Measurements from ENCODE around the gene INS. TPM values are rescaled to one million over a fixed set of nuclear protein-coding genes. Genes with fewer than 3 reads are reported as not detected.

Gene INS
- total RNA-seq, 1 experiment from 2014 or later: not detected

DNA sequence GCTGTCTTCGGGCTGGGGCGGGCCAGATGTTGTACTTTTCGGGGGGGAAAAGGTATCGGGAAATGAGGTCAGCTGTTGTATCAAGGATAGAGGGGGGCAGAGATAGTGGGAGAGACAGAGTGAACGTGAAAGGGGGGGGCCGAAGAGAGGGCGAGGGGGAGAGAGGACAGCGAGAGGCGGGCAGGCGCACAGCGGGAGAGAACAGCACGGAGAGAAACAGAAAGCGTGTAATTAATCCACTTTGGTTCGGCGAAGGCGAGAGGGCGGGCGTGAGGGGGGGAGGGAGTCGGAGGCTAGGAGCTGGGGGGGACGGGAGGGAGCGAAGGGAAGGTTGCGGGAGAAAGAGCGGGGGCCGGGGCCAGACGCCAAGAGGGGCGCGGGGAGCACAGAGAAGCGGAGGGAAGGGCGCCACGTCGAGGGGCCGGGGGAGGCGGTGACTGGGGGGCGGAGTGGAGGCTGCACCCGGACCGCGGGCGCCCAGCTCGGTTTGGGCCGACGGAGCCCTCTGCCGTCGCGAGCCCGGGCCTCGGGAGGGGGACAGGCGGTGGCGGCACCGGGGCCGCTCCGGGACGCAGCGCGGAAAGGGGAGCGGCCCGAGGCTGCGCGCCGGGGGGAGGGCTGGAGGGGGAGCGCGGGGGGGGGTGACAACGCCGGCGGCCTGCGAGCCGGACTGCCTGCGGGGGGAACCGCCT lies 22.4 kb downstream of the INS start:
- Histone ChIP-seq H3K18ac (ENCODE audit: insufficient read length, low read depth, low read length) (no peak overlapping the region), H3K9me3 (ENCODE audit: control insufficient read depth, low read depth, low read length) (no peaks in the 10 kb centered on the region), H4K20me1 (ENCODE audit: control insufficient read depth, insufficient read depth, insufficient read length) (peaks cover 2% of the 10 kb centered on the region), H3K4ac (ENCODE audit: low read depth, low read length) (no peak overlapping the region), H3K79me1 (ENCODE audit: insufficient read depth, low read depth, low read length, poor library complexity, severe bottlenecking) (no peaks in the 10 kb centered on the region), H2AK5ac (ENCODE audit: insufficient read length, low read length) (no peak overlapping the region), H3K23ac (ENCODE audit: insufficient read length, low read depth, low read length) (no peak overlapping the region), H2BK12ac (ENCODE audit: insufficient read length, low read depth, low read length) (no peak overlapping the region), H3T11ph (ENCODE audit: low read length) (no peak overlapping the region), H4K8ac (replicated peaks; ENCODE audit: insufficient read length, low read depth, low read length) (no peak overlapping the region), H2BK15ac (ENCODE audit: low read depth, low read length) (no peak overlapping the region), H2AFZ (ENCODE audit: low read length) (no peak overlapping the region), H3K27ac (ENCODE audit: insufficient read length, low read depth, low read length) (no peak overlapping the region), H3K4me2 (ENCODE audit: insufficient read depth, insufficient read length, low read length) (no peak overlapping the region), H4K91ac (ENCODE audit: insufficient read length, low read depth, low read length) (no peak overlapping the region), H3K79me2 (ENCODE audit: insufficient read depth, low read length) (no peaks in the 10 kb centered on the region), H2BK5ac (ENCODE audit: insufficient read length, low read length) (no peak overlapping the region), H3K9ac (ENCODE audit: extremely low read depth, insufficient read length, low read length) (no peak overlapping the region), H2BK120ac (ENCODE audit: low read depth, low read length, poor library complexity, severe bottlenecking) (no peak overlapping the region), H4K5ac (ENCODE audit: insufficient read length, low read depth, low read length) (no peak overlapping the region), H3K4me1 (ENCODE audit: insufficient read depth, low read length) (no peaks in the 10 kb centered on the region), H3K27me3 (ENCODE audit: insufficient read depth, low read length) (peaks cover 54% of the 10 kb centered on the region), H3K14ac (ENCODE audit: insufficient read depth, low read length) (no peak overlapping the region), H2BK20ac (ENCODE audit: low read depth, low read length, poor library complexity, severe bottlenecking) (no peak overlapping the region), H3K23me2 (ENCODE audit: insufficient read length, low read depth, low read length, poor library complexity, severe bottlenecking) (peaks cover 14% of the 10 kb centered on the region), H3K56ac (ENCODE audit: insufficient read length, low read depth, low read length) (no peak overlapping the region)
- WGBS (ENCODE audit: extremely low coverage, insufficient read length, low lambda C conversion rate): no CpG with 5 or more reads among the region's 68 CpGs
- Mint-ChIP-seq H3K9me3 (peaks cover 2 to 9% of the 10 kb centered on the region in 2 experiments; a peak in 2 of 5 replicates), H3K4me1 (peaks cover 10 to 23% of the 10 kb centered on the region in 2 experiments), H3K27me3 (ENCODE audit: low read depth) (peaks cover 90% of the 10 kb centered on the region), H3K36me3 (ENCODE audit: insufficient read depth in 1 of 3, low read depth in 3 of 3) (no peaks in the 10 kb centered on the region), H3K27ac (no peak overlapping the region), H3K4me3 (peak overlapping the region; percentile 40 to 76)
- no peak for TF ChIP-seq CTCF (conservative IDR thresholded peaks at IDR 0.05)
- DNase-seq: no peak

Data from H9 (cell line).